Heart left ventricle (tissue), 13 donors: ENCODE measurements around the gene FAM124A.

Source experiments
- POLR2A ChIP-seq, 2 donors: fragments of 450-650 bp; IDR thresholded peaks; one replicate each; pipeline ENCODE4 v1.6.1; 2017; ENCODE audit warnings: antibody characterized with exemption in 2 of 2, mild to moderate bottlenecking in 2 of 2, moderate library complexity in 2 of 2
- TF ChIP-seq, protein P1 (sequence below), 12 donors: fragments of 200-600 bp; sonication (generic) in 4 of 12; IDR thresholded peaks; one replicate each; pipeline versions ENCODE4 v1.5.0 to v1.8.0; 2018 to 2022; ENCODE audit warnings: antibody characterized with exemption in 12 of 12, mild to moderate bottlenecking in 5 of 12
- donor health status: ischemic (EF 13 %, LVEDD 7.1; RV severe dilation, severe dysfunction).
- donor health status: DM: no; HTN: yes; CAD: no.
- donor health status: DM: no; HTN: no; CAD: no.
- donor health status: ischemic (EF 25% LVEDD 6.9; RV normal size, moderate dysfunction).
- donor health status: ischemic (EF 25% LVEDD 5.7; RV mildly dilated, moderate dysfunction).
- donor health status: ischemic (EF 35%, LVEDD 5.7; RV mildly dilated, moderate dysfunction).
- donor health status: nonischemic (EF 11% LVEDD 7.7; RV severe dilation, severe dysfunction).
- donor health status: DM: yes; HTN: yes; CAD: no.
- donor health status: PGD.
- donor health status: ischemic (EF 29% LVEDD 5.4; RV normal size, mild dysfunction).
- donor health status: nonischemic (EF 23%, LVEDD 6.1; RV moderate dilation, normal function).

DNA sequence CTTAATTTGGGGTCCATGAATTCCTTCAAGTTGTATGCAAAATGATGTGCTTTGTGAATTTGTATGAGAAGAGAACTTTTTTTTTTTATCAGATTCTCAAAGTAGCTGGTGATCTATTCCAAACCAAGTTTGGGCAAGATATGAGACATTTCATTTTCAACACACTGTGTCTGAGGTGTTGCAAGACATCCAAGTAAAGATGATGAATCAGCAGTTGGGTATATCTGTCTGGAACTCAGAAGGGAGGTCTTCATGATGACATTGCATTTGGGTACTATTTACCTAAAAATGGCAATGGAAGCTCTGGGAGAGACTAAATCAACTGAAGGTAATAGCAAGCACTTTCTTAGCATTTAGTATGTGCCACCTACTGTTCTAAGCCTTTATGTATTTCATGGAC is 2.8 kb downstream of the FAM124A start:
- TF ChIP-seq, protein P1, sequence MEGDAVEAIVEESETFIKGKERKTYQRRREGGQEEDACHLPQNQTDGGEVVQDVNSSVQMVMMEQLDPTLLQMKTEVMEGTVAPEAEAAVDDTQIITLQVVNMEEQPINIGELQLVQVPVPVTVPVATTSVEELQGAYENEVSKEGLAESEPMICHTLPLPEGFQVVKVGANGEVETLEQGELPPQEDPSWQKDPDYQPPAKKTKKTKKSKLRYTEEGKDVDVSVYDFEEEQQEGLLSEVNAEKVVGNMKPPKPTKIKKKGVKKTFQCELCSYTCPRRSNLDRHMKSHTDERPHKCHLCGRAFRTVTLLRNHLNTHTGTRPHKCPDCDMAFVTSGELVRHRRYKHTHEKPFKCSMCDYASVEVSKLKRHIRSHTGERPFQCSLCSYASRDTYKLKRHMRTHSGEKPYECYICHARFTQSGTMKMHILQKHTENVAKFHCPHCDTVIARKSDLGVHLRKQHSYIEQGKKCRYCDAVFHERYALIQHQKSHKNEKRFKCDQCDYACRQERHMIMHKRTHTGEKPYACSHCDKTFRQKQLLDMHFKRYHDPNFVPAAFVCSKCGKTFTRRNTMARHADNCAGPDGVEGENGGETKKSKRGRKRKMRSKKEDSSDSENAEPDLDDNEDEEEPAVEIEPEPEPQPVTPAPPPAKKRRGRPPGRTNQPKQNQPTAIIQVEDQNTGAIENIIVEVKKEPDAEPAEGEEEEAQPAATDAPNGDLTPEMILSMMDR (IDR thresholded peaks at IDR 0.05): no peak
- no peak for TF ChIP-seq POLR2A (IDR thresholded peaks at IDR 0.05)
